ENCODE data around the gene SLC6A12. TPM values are rescaled to one million over a fixed set of nuclear protein-coding genes. Genes with fewer than 3 reads are reported as not detected.

Gene SLC6A12
- total RNA-seq, 4 donors from 2014 or later = 0.28 to 2.4 TPM; not detected in 2

DNA sequence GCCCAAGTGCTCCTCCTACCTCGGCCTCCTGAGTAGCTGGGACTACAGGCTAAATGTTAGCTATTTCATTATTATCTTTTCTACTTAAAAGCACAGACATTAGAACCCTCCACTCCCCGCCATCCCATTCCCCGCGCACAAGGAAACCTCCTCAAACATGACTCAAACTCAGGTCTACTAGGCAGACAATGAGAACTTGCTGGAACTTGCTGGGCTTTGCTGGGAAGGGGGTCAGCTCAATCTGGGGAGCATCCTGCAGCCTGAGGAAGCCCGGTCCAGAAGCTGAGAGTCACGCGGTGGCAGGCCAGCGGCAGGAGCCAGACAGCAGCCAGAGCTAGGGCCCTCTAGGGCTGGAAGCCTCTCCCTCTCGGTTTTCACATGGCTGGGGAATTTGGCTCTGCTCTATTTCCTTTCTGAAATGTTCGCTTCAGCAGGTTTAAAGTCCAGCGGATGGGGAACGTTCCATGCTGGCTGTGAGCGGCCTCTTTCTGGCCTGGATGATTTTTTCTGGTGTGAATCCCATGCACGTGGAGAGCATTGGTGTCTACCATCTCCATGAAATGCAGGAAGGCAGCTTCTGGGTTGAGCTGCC, 68.5 kb downstream of the SLC6A12 start:
- intact Hi-C loops (cut with DNase I; ENCODE audit: low total_unique reads) = no loop called here
- TF ChIP-seq, protein P1, sequence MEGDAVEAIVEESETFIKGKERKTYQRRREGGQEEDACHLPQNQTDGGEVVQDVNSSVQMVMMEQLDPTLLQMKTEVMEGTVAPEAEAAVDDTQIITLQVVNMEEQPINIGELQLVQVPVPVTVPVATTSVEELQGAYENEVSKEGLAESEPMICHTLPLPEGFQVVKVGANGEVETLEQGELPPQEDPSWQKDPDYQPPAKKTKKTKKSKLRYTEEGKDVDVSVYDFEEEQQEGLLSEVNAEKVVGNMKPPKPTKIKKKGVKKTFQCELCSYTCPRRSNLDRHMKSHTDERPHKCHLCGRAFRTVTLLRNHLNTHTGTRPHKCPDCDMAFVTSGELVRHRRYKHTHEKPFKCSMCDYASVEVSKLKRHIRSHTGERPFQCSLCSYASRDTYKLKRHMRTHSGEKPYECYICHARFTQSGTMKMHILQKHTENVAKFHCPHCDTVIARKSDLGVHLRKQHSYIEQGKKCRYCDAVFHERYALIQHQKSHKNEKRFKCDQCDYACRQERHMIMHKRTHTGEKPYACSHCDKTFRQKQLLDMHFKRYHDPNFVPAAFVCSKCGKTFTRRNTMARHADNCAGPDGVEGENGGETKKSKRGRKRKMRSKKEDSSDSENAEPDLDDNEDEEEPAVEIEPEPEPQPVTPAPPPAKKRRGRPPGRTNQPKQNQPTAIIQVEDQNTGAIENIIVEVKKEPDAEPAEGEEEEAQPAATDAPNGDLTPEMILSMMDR (IDR thresholded peaks at IDR 0.05) = no peak
- TF ChIP-seq POLR2A (IDR thresholded peaks at IDR 0.05) = no peak
- Histone ChIP-seq H3K4me3 (no peak overlapping the region), H3K27me3 (no peaks in the 10 kb centered on the region), H3K36me3 (no peaks in the 10 kb centered on the region), H3K27ac (no peak overlapping the region), H3K4me1 (no peaks in the 10 kb centered on the region), H3K9me3 (no peaks in the 10 kb centered on the region)
- DNase-seq = no peak

DNA sequence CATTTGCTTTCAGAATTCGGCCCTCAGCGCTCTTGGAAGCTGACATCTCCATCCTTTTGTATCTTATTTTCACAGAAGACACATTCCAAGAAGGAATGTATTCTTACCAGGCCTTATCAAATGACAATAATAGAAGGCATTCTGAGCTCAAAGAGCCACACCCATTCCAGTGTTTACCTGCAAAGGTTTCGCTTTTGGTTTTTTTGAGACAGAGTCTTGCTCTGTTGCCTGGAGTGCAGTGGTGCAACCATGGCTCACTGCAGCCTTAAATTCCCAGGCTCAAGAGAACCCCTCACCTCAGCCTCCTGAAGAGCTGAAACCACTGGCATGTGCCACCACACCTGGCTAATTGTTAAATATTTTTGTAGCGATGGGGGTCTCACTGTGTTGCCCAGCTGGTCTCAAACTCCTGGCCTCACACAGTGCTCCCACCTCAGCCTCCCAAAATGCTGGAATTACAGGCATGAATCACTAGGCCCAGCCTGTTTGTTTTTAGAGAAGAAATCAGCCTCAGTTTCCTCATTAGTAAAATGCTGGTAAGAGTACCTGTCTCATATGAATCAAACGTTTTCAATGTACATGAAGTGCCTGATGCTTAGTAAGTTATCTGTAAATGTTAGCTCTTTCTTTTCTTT, 69.2 kb downstream of the SLC6A12 start:
- Histone ChIP-seq H3K36me3 (no peaks in the 10 kb centered on the region), H3K27ac (no peak overlapping the region), H3K4me3 (no peak overlapping the region), H3K4me1 (no peaks in the 10 kb centered on the region), H3K27me3 (no peaks in the 10 kb centered on the region), H3K9me3 (no peaks in the 10 kb centered on the region)
- intact Hi-C loops (cut with DNase I; ENCODE audit: low total_unique reads) = no loop called here
- TF ChIP-seq, protein P1 (IDR thresholded peaks at IDR 0.05) = no peak
- no peak for TF ChIP-seq POLR2A (IDR thresholded peaks at IDR 0.05)
- DNase-seq = no peak

GRCh38 chr12:143964-144649, 69.8 kb downstream of the SLC6A12 start:
- no peak for DNase-seq
- Histone ChIP-seq H3K4me3 (no peak overlapping the region), H3K36me3 (no peaks in the 10 kb centered on the region), H3K9me3 (no peaks in the 10 kb centered on the region), H3K4me1 (no peaks in the 10 kb centered on the region), H3K27me3 (no peaks in the 10 kb centered on the region), H3K27ac (no peak overlapping the region)
- no peak for TF ChIP-seq POLR2A (IDR thresholded peaks at IDR 0.05)
- TF ChIP-seq, protein P1 (IDR thresholded peaks at IDR 0.05) = no peak
- intact Hi-C loops (cut with DNase I; ENCODE audit: low total_unique reads) = no loop called here

- Histone ChIP-seq H3K4me1 (no peaks in the 10 kb centered on the region), H3K4me3 (no peak overlapping the region), H3K27me3 (no peaks in the 10 kb centered on the region), H3K36me3 (no peaks in the 10 kb centered on the region), H3K27ac (no peak overlapping the region), H3K9me3 (no peaks in the 10 kb centered on the region)
- TF ChIP-seq, protein P1 (IDR thresholded peaks at IDR 0.05) = no peak
- TF ChIP-seq POLR2A (IDR thresholded peaks at IDR 0.05) = no peak
- DNase-seq = no peak
- intact Hi-C loops (cut with DNase I; ENCODE audit: low total_unique reads) = no loop called here
These were observed 73.8 kb downstream of the SLC6A12 start for GRCh38 chr12:140162-140561.

Other genes starting within 250 kb of the SLC6A12 start
- 1 to 10 TPM in 2 of 4 donors, under 1 TPM in 2; under 0.01 to 2.9 (median 1.3) TPM for gene IQSEC3, start 147.4 kb downstream of the SLC6A12 start, total RNA-seq
- gene SLC6A13, start 48.7 kb upstream of the SLC6A12 start, total RNA-seq = 1 to 10 TPM in 1 of 4 donors, under 1 TPM in 1, not detected in 2; 0.46 to 1.2 TPM
- gene KDM5A, start 175.2 kb upstream of the SLC6A12 start, total RNA-seq = 10 to 100 TPM; 12.1 to 97.5 (median 50.5) TPM
- 10 to 100 TPM in 1 of 4 donors, 1 to 10 TPM in 3; 2.9 to 17.5 (median 5.8) TPM for gene CCDC77, start 187.5 kb upstream of the SLC6A12 start, total RNA-seq
- 10 to 100 TPM in 1 of 4 donors, 1 to 10 TPM in 3; 2.2 to 29.2 (median 3.1) TPM for gene B4GALNT3, start 245.8 kb upstream of the SLC6A12 start, total RNA-seq

Data from uterus (tissue), 4 donors.